PC-9 (cell line): ENCODE results near the gene CAGE1. TPM values are rescaled to one million over a fixed set of nuclear protein-coding genes. Genes with fewer than 3 reads are reported as not detected.

ENCODE experiments used
- BruUV-seq: library from RNA; stranded (reverse); fragments of 400-500 nt; replicated peaks from 2 replicates; lab custom pipeline; 2021; lab: Mats Ljungman, UMichigan
- CTCF ChIA-PET: fragments of 300-600 bp; sonication (Branson Sonifier 250); formaldehyde crosslinking; loops from one replicate; lab custom pipeline; 2022; ENCODE audit warnings: antibody characterized with exemption; lab: Charles Lee
- POLR2A ChIA-PET: fragments of 300-600 bp; sonication (Branson Sonifier 250); formaldehyde crosslinking; loops from one replicate; lab custom pipeline; 2022; ENCODE audit warnings: antibody characterized with exemption; ENCODE audit not compliant: unreplicated experiment; lab: Charles Lee
- DNase-seq, 2 experiments: peaks; one replicate each; pipeline versions ENCODE4 v3.0.0 to v3.0.0-alpha.2; 2015 to 2022; ENCODE audit warnings: mixed read lengths in 1 of 2
- H2AFZ ChIP-seq: fragments of 200-600 bp; sonication (generic); 2 replicates; pipeline ENCODE4 v1.8.1; 2017; ENCODE audit warnings: antibody characterized with exemption
- H3F3A ChIP-seq: fragments of 200-600 bp; sonication (generic); 2 replicates; pipeline ENCODE4 v1.8.1; 2017; ENCODE audit warnings: antibody characterized with exemption, mild to moderate bottlenecking, low read depth; ENCODE audit not compliant: insufficient read depth
- H3K27ac ChIP-seq: fragments of 200-600 bp; sonication (generic); 2 replicates; pipeline ENCODE4 v1.6.1; 2016; ENCODE audit warnings: mixed run types
- H3K27me3 ChIP-seq: fragments of 200-600 bp; sonication (generic); 2 replicates; pipeline ENCODE4 v1.6.1; 2016; ENCODE audit warnings: low read depth, mixed run types; ENCODE audit not compliant: insufficient read depth
- H3K36me3 ChIP-seq: fragments of 200-600 bp; sonication (generic); 2 replicates; pipeline ENCODE4 v1.6.1; 2016; ENCODE audit warnings: low read depth, mixed run types
- H3K4me1 ChIP-seq: fragments of 200-600 bp; sonication (generic); replicated peaks from 2 replicates; pipeline ENCODE4 v1.6.1; 2016; ENCODE audit warnings: mixed run types; ENCODE audit not compliant: insufficient read depth
- H3K4me2 ChIP-seq: fragments of 200-600 bp; sonication (generic); 2 replicates; pipeline ENCODE4 v1.6.1; 2017; ENCODE audit warnings: mixed run types
- H3K4me3 ChIP-seq: fragments of 200-600 bp; sonication (generic); 2 replicates; pipeline ENCODE4 v1.6.1; 2016; ENCODE audit warnings: mixed run types
- H3K79me2 ChIP-seq: fragments of 200-600 bp; sonication (generic); 2 replicates; pipeline ENCODE4 v1.6.1; 2017; ENCODE audit warnings: low read depth, mixed run types
- H3K9me2 ChIP-seq: fragments of 200-600 bp; sonication (generic); 2 replicates; pipeline ENCODE4 v1.8.1; 2017; ENCODE audit warnings: mild to moderate bottlenecking; ENCODE audit not compliant: insufficient read depth
- H3K9me3 ChIP-seq: fragments of 200-600 bp; sonication (generic); 2 replicates; pipeline ENCODE4 v1.8.1; 2016; ENCODE audit warnings: low read depth; ENCODE audit not compliant: insufficient read depth
- H4K20me1 ChIP-seq: fragments of 200-600 bp; sonication (generic); 2 replicates; pipeline ENCODE4 v1.8.1; 2017; ENCODE audit not compliant: insufficient read depth
- EZH2 ChIP-seq: fragments of 200-600 bp; sonication (generic); IDR thresholded peaks from 2 replicates; pipeline ENCODE4 v1.8.0; 2017; ENCODE audit warnings: antibody characterized with exemption, low read depth
- intact Hi-C: fragments of 100-400 bp; cut with micrococcal nuclease; formaldehyde crosslinking; loops from one replicate; pipeline ENCODE4 v1.10.0; 2022; ENCODE audit not compliant: unreplicated experiment
- total RNA-seq: library from RNA; stranded (reverse); gene quantifications from 2 replicates; pipeline ENCODE4 v1.2.3, GENCODE V29; 2021
- TF ChIP-seq, protein P1 (sequence below): fragments of 200-600 bp; sonication (generic); conservative IDR thresholded peaks from 2 replicates; pipeline ENCODE4 v1.6.1; 2017; ENCODE audit warnings: mixed run types, antibody characterized with exemption, mild to moderate bottlenecking, moderate library complexity

The CAGE1 gene
- total RNA-seq, 1 experiment from 2014 or later, result 0.13 TPM

DNA sequence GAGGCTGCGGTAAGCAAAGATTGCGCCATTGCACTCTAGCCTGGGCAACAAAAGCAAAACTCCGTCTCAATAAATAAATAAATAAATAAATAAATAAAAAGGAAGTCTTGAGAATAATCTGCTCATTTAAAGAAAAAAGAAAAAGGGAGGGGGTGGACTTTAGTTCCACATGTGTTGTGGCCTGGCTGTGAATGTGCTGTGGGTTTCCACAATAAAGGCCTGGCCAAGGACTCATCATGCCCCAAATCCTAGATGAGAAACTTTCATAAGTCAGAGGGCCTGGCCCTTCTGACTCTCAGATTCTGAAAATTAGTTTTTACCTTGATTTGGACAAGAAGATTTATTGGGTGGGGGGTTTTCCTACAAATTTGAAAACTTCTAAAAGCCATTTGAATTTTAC, 48.5 kb upstream of the CAGE1 start:
- no peaks in the 10 kb centered on the region for H3K36me3 ChIP-seq
- ChIA-PET CTCF (no interaction called here), POLR2A (no interaction called here)
- H3K9me3 ChIP-seq, result no peaks in the 10 kb centered on the region
- H3K9me2 ChIP-seq, result no peaks in the 10 kb centered on the region
- H3K4me1 ChIP-seq, result no peaks in the 10 kb centered on the region
- TF ChIP-seq, protein P1, sequence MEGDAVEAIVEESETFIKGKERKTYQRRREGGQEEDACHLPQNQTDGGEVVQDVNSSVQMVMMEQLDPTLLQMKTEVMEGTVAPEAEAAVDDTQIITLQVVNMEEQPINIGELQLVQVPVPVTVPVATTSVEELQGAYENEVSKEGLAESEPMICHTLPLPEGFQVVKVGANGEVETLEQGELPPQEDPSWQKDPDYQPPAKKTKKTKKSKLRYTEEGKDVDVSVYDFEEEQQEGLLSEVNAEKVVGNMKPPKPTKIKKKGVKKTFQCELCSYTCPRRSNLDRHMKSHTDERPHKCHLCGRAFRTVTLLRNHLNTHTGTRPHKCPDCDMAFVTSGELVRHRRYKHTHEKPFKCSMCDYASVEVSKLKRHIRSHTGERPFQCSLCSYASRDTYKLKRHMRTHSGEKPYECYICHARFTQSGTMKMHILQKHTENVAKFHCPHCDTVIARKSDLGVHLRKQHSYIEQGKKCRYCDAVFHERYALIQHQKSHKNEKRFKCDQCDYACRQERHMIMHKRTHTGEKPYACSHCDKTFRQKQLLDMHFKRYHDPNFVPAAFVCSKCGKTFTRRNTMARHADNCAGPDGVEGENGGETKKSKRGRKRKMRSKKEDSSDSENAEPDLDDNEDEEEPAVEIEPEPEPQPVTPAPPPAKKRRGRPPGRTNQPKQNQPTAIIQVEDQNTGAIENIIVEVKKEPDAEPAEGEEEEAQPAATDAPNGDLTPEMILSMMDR, result no peak
- no peak for TF ChIP-seq EZH2
- no peak overlapping the region for H3K27ac ChIP-seq
- H3K4me2 ChIP-seq, result no peak overlapping the region
- no peak for DNase-seq
- no TSS peak for BruUV-seq
- intact Hi-C loops, result no loop called here
- no peaks in the 10 kb centered on the region for H3K27me3 ChIP-seq
- no peaks in the 10 kb centered on the region for H3F3A ChIP-seq
- H3K79me2 ChIP-seq, result no peaks in the 10 kb centered on the region
- H4K20me1 ChIP-seq, result no peaks in the 10 kb centered on the region
- no peak overlapping the region for H3K4me3 ChIP-seq
- H2AFZ ChIP-seq, result no peak overlapping the region

DNA sequence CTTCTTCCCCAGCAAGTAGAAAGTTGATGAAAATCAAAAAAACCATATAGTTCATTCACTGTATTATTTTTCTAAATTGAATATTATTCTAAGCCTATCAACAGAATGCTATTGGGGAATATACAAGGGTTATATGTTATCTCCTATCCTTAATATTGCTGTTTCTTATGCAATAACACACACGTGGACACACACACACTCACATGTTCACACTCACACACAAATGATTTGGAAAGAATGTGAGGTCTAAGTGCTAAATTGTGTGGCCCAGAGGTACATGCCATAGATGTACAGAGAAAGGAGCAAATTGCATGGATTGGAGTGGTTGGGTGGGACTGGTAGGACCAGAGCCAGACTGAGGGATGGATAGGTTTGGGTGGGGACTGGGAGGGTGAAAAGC, 45.1 kb upstream of the CAGE1 start:
- Histone ChIP-seq H3K36me3 (no peaks in the 10 kb centered on the region), H3K27ac (no peak overlapping the region), H3F3A (no peaks in the 10 kb centered on the region), H3K4me3 (no peak overlapping the region), H4K20me1 (no peaks in the 10 kb centered on the region), H3K9me2 (no peaks in the 10 kb centered on the region), H3K9me3 (no peaks in the 10 kb centered on the region), H3K4me1 (no peaks in the 10 kb centered on the region), H3K27me3 (no peaks in the 10 kb centered on the region), H3K4me2 (no peak overlapping the region), H2AFZ (no peak overlapping the region), H3K79me2 (no peaks in the 10 kb centered on the region)
- intact Hi-C loops, result no loop called here
- DNase-seq, result no peak
- CTCF ChIA-PET, result interaction anchor here (0.6 kb wide), 1 partner anchor 205 kb away, joined by 4 read pairs; no protein-coding TSS in a partner anchor
- TF ChIP-seq, protein P1, result no peak
- TF ChIP-seq EZH2, result no peak
- BruUV-seq, result no TSS peak
- POLR2A ChIA-PET, result no interaction called here

DNA sequence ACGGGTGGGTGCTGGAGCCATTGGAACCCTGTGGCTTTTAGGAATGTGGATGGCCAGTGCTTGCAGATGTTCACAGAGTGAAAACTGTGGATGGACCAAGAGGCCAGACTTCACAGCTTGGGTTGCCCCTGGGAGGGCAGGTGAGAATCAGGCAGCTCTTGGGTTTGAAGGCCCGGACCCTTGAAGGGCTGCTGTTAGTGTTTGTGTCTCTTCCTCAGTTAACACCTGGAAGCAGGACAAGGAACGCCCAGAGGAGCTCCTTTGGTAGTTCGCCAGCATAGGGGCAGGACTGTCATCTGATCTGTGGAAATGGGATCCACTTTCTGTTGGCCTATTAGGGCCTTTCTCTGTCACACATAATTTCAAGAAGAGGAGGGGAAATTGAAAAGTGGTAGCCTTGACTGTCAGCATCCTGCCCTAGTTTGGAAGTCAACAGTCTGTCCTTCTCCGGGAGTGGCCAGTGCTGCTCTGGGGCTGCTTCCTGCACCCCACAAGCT, 43.6 kb upstream of the CAGE1 start:
- Histone ChIP-seq H3F3A (no peaks in the 10 kb centered on the region), H3K79me2 (no peaks in the 10 kb centered on the region), H3K9me2 (no peaks in the 10 kb centered on the region), H3K4me1 (no peaks in the 10 kb centered on the region), H3K36me3 (no peaks in the 10 kb centered on the region), H3K27ac (no peak overlapping the region), H4K20me1 (no peaks in the 10 kb centered on the region), H3K27me3 (no peaks in the 10 kb centered on the region), H3K4me2 (no peak overlapping the region), H2AFZ (no peak overlapping the region), H3K9me3 (no peaks in the 10 kb centered on the region), H3K4me3 (no peak overlapping the region)
- BruUV-seq, result no TSS peak
- DNase-seq, result peak in 1 of 2 experiments; percentile 22
- intact Hi-C loops, result no loop called here
- ChIA-PET CTCF (no interaction called here), POLR2A (no interaction called here)
- TF ChIP-seq EZH2, result no peak
- TF ChIP-seq, protein P1, result no peak
